Endothelial cell of umbilical vein (primary cell): ENCODE data around the gene COL28A1. TPM values are rescaled to one million over a fixed set of nuclear protein-coding genes. Genes with fewer than 3 reads are reported as not detected.

ENCODE experiments used
- BruUV-seq: library from RNA; stranded (reverse); fragments of 400-500 nt; replicated peaks from 2 replicates; lab custom pipeline; 2021; lab: Mats Ljungman, UMichigan
- CTCF ChIA-PET: fragments of 300-600, 350-600 bp; sonication (Branson Sonifier 250); formaldehyde crosslinking; loops from one replicate; lab custom pipeline; 2021; ENCODE audit warnings: antibody characterized with exemption, inconsistent platforms; lab: Charles Lee
- POLR2A ChIA-PET: fragments of 300-600, 350-600 bp; sonication (Branson Sonifier 250); formaldehyde crosslinking; loops from one replicate; lab custom pipeline; 2021; ENCODE audit warnings: antibody characterized with exemption, inconsistent platforms; lab: Charles Lee
- DNase-seq: peaks from one replicate; pipeline ENCODE4 v3.0.0-alpha.2; 2011; ENCODE audit warnings: low read depth, low spot score
- FAIRE-seq: peaks from 2 replicates; lab custom pipeline; 2011; peaks lifted over from hg19 to GRCh38; lab: Jason Lieb, UNC
- H2AFZ ChIP-seq: 2 replicates; pipeline ENCODE4 v1.6.0; 2012; ENCODE audit warnings: low read depth, low read length, control low read depth, inconsistent platforms
- H3K27ac ChIP-seq: 2 replicates; pipeline ENCODE4 v1.5.1; 2011; ENCODE audit warnings: low read depth, mild to moderate bottlenecking, control low read depth, low read length, moderate library complexity; ENCODE audit not compliant: insufficient read depth
- H3K27me3 ChIP-seq, 2 experiments: 2 replicates each; pipeline versions ENCODE4 v1.6.0 to v1.6.1; 2011; ENCODE audit warnings: low read length in 2 of 2, mixed read lengths in 1 of 2; ENCODE audit not compliant: control insufficient read depth in 2 of 2, insufficient read depth in 2 of 2
- H3K36me3 ChIP-seq, 2 experiments: 2 replicates in 1 of 2; 3 replicates in 1 of 2; pipeline ENCODE4 v1.5.1; 2011; ENCODE audit warnings: low read length in 2 of 2, mild to moderate bottlenecking in 1 of 2, moderate library complexity in 1 of 2; ENCODE audit not compliant: control insufficient read depth in 2 of 2, insufficient read depth in 2 of 2; ENCODE audit errors: extremely low read depth in 1 of 2
- H3K4me1 ChIP-seq: 3 replicates; pipeline ENCODE4 v1.5.1; 2011; ENCODE audit warnings: mild to moderate bottlenecking, low read length; ENCODE audit not compliant: control insufficient read depth, insufficient read depth; ENCODE audit errors: extremely low read depth
- H3K4me2 ChIP-seq: 2 replicates; pipeline ENCODE4 v1.6.1; 2011; ENCODE audit warnings: low read length, control low read depth, mixed read lengths; ENCODE audit not compliant: insufficient read depth
- H3K4me3 ChIP-seq, 3 experiments: fragments of 200-600 bp in 1 of 3; sonication (generic), shearing (Covaris generic) in 1 of 3; replicated peaks in 1 of 3; 2 replicates each; pipeline ENCODE4 v1.5.1; 2011 to 2016; ENCODE audit warnings: control low read depth in 3 of 3, low read length in 3 of 3, mild to moderate bottlenecking in 2 of 3, inconsistent platforms in 1 of 3, low read depth in 1 of 3, moderate library complexity in 1 of 3; ENCODE audit not compliant: insufficient read depth in 1 of 3
- H3K79me2 ChIP-seq: 2 replicates; pipeline ENCODE4 v1.6.0; 2012; ENCODE audit warnings: low read length, inconsistent platforms; ENCODE audit not compliant: control insufficient read depth, insufficient read depth
- H3K9ac ChIP-seq: replicated peaks from 2 replicates; pipeline ENCODE3; 2011; ENCODE audit warnings: low read length, control low read depth; ENCODE audit not compliant: insufficient read depth; ENCODE audit errors: extremely low read depth
- H3K9me1 ChIP-seq: replicated peaks from 3 replicates; pipeline ENCODE4 v1.6.0; 2011; ENCODE audit warnings: mild to moderate bottlenecking, low read length; ENCODE audit not compliant: control insufficient read depth, insufficient read depth; ENCODE audit errors: extremely low read depth
- H3K9me3 ChIP-seq: replicated peaks from 2 replicates; pipeline ENCODE4 v1.5.1; 2012; ENCODE audit warnings: low read length, inconsistent platforms; ENCODE audit not compliant: control insufficient read depth, insufficient read depth
- H4K20me1 ChIP-seq: replicated peaks from 2 replicates; pipeline ENCODE3; 2011; ENCODE audit warnings: mild to moderate bottlenecking, low read length; ENCODE audit not compliant: control insufficient read depth, insufficient read depth; ENCODE audit errors: extremely low read depth
- CTCF ChIP-seq, 2 donors: IDR thresholded peaks; 1 replicate in 1 of 2; 2 replicates in 1 of 2; pipeline ENCODE4 v1.5.1; 2011; ENCODE audit warnings: low read length in 2 of 2, mild to moderate bottlenecking in 2 of 2, moderate library complexity in 2 of 2, control low read depth in 1 of 2, inconsistent platforms in 1 of 2, low read depth in 1 of 2; ENCODE audit not compliant: insufficient read depth in 1 of 2; ENCODE audit errors: extremely low read depth in 1 of 2
- EZH2 ChIP-seq: IDR thresholded peaks from 2 replicates; pipeline ENCODE4 v1.6.1; 2012; ENCODE audit warnings: borderline replicate concordance, low read depth, mild to moderate bottlenecking, moderate library complexity, low read length, inconsistent platforms; ENCODE audit not compliant: severe bottlenecking
- FOS ChIP-seq: IDR thresholded peaks from 2 replicates; pipeline ENCODE4 v1.6.1; 2011; ENCODE audit warnings: mild to moderate bottlenecking, low read length, moderate library complexity, borderline replicate concordance; ENCODE audit not compliant: insufficient read depth
- GATA2 ChIP-seq: IDR thresholded peaks from 2 replicates; pipeline ENCODE4 v1.7.0; 2011; ENCODE audit warnings: low read depth, mild to moderate bottlenecking, moderate library complexity, mixed read lengths, low read length; ENCODE audit not compliant: insufficient read length, insufficient read depth
- MAX ChIP-seq: IDR thresholded peaks from 2 replicates; pipeline ENCODE4 v1.6.1; 2011; ENCODE audit not compliant: insufficient read depth, insufficient read length
- MYC ChIP-seq: IDR thresholded peaks from one replicate; pipeline ENCODE4 v1.6.1; 2011; ENCODE audit warnings: mild to moderate bottlenecking, low read depth, low read length
- POLR2A ChIP-seq: IDR thresholded peaks from 2 replicates; pipeline ENCODE4 v1.6.1; 2012; ENCODE audit warnings: low read depth, mild to moderate bottlenecking, control low read depth, low read length
- POLR2AphosphoS5 ChIP-seq: IDR thresholded peaks from 2 replicates; pipeline ENCODE4 v1.6.1; 2012; ENCODE audit warnings: low read depth, mild to moderate bottlenecking, control low read depth, low read length, moderate library complexity; ENCODE audit not compliant: insufficient read depth
- dilution Hi-C: fragments of 300-500 bp; cut with MboI; formaldehyde crosslinking; loops from one replicate; pipeline ENCODE4 v1.15.0; 2019; ENCODE audit warnings: low sequenced_read_pairs; ENCODE audit not compliant: extremely low pct_ligation_motif_present
- intact Hi-C: fragments of 100-400 bp; cut with micrococcal nuclease; formaldehyde crosslinking; loops from one replicate; pipeline ENCODE4 v1.10.0; 2022
- polyA plus RNA-seq, 4 experiments: library from polyadenylated mRNA; depleted of rRNA in 3 of 4; stranded (reverse) in 3 of 4; unstranded in 1 of 4; fragments of >200 nt; gene quantifications; 2 replicates each; pipeline versions ENCODE4 v1.2.1 to v1.2.3, GENCODE V29; 2011 to 2012; ENCODE audit warnings: missing spikeins in 1 of 4
- total RNA-seq: library from RNA; stranded (reverse); gene quantifications from 2 replicates; pipeline ENCODE4 v1.2.3, GENCODE V29; 2021

Gene COL28A1
- total and polyA plus RNA-seq, 2 donors (not counting 3 experiments of a cell fraction or from before 2014, with no cell fraction given): not detected

DNA sequence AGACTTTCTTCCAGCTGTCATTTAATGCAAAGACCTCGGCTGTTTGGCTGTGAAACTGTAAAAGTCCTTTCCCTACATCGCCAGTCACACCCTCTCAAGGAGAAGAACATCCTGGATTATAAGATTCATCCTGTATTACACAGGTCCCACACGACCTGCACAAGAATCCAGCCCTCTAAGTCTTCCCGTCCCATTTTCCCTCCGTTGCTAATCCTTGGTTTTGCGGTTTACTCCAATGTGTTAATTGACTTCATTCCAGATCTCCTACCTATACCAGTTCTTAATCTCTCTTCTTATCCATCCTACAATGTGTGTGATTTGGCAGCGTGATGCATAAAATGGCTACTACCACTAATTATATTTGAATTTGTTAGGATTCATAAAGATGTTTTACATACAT is 110.4 kb downstream of the COL28A1 start:
- BruUV-seq: no TSS peak
- H3K79me2 ChIP-seq: no peaks in the 10 kb centered on the region
- H3K4me1 ChIP-seq: peaks cover 2% of the 10 kb centered on the region
- H3K36me3 ChIP-seq: no peaks in the 10 kb centered on the region
- no peaks in the 10 kb centered on the region for H3K9me1 ChIP-seq
- dilution Hi-C loops: no loop called here
- DNase-seq (no peak), FAIRE-seq (no peak)
- intact Hi-C loops: no loop called here
- H4K20me1 ChIP-seq: no peaks in the 10 kb centered on the region
- H3K9ac ChIP-seq: no peak overlapping the region
- H2AFZ ChIP-seq: no peak overlapping the region
- CTCF ChIA-PET: interaction anchor here (0.6 to 4.0 kb wide), 19 partner anchors 10 to 870 kb away, joined by 3 to 42 read pairs (median 6); no protein-coding TSS in a partner anchor
- POLR2A ChIA-PET: no interaction called here
- H3K9me3 ChIP-seq: no peaks in the 10 kb centered on the region
- TF ChIP-seq GATA2: no peak
- TF ChIP-seq POLR2A: no peak
- TF ChIP-seq CTCF (IDR thresholded peaks at IDR 0.05; ENCODE audit: extremely low read depth in 1 of 2, insufficient read depth in 1 of 2, low read depth in 1 of 2, low read length in 2 of 2): no peak
- TF ChIP-seq MYC: no peak
- TF ChIP-seq POLR2AphosphoS5: no peak
- no peak for TF ChIP-seq MAX
- TF ChIP-seq FOS: no peak
- TF ChIP-seq EZH2: no peak
- H3K27me3 ChIP-seq: peaks cover 0 to 2% of the 10 kb centered on the region in 2 experiments
- H3K4me3 ChIP-seq: no peak overlapping the region
- no peak overlapping the region for H3K27ac ChIP-seq
- H3K4me2 ChIP-seq: no peak overlapping the region
